ENCODE measurements around the gene OPA3. TPM values are rescaled to one million over a fixed set of nuclear protein-coding genes. Genes with fewer than 3 reads are reported as not detected.

Gene OPA3
- polyA plus RNA-seq, 3 donors = 4.4 to 6.9 (median 5.6) TPM

- Histone ChIP-seq H3K9ac (ENCODE audit: insufficient read depth, low read length, poor library complexity, severe bottlenecking) (no peak overlapping the region), H3K27me3 (ENCODE audit: control insufficient read depth in 2 of 2, insufficient read depth in 2 of 2, low read length in 2 of 2) (peaks cover 38 to 74% of the 10 kb centered on the region in 2 donors), H3K4me1 (ENCODE audit: control insufficient read depth in 1 of 2, insufficient read depth in 2 of 2, low read length in 2 of 2) (peaks cover 29 to 43% of the 10 kb centered on the region in 2 donors), H3K4me3 (replicated peaks in 1 of 3; ENCODE audit: low read depth in 2 of 3, low read length in 3 of 3) (peak overlapping the region in 1 of 3 experiments; percentile 43), H3K9me3 (replicated peaks in 1 of 2; ENCODE audit: control insufficient read depth in 1 of 2, insufficient read depth in 1 of 2, low read length in 2 of 2) (peaks cover 0 to 8% of the 10 kb centered on the region in 2 donors), H3K27ac (ENCODE audit: low read depth in 1 of 2, low read length in 2 of 2) (no peak overlapping the region), H4K20me1 (ENCODE audit: insufficient read depth, low read length) (no peaks in the 10 kb centered on the region), H3K79me2 (ENCODE audit: insufficient read depth, low read length) (no peaks in the 10 kb centered on the region), H3K4me2 (replicated peaks; ENCODE audit: extremely low read depth, low read length, poor library complexity, severe bottlenecking) (peak overlapping the region; percentile 50), H2AFZ (ENCODE audit: insufficient read depth, low read depth, low read length, poor library complexity, severe bottlenecking) (no peak overlapping the region), H3K36me3 (replicated peaks in 1 of 2; ENCODE audit: control insufficient read depth in 1 of 2, insufficient read depth in 2 of 2, low read length in 2 of 2) (no peaks in the 10 kb centered on the region)
- H3K4me3 Mint-ChIP-seq = peak overlapping the region in 1 of 2 donors; percentile 82
- peaks cover 86 to 88% (median 87%) of the 10 kb centered on the region in 3 donors for H3K27me3 Mint-ChIP-seq (ENCODE audit: low read depth in 3 of 3)
- TF ChIP-seq CTCF (IDR thresholded peaks at IDR 0.05) = no peak
- H3K36me3 Mint-ChIP-seq = peaks cover 0 to 16% of the 10 kb centered on the region in 2 donors
- 6% methylated on average over 12 of the region's 13 CpGs for WGBS (ENCODE audit: insufficient coverage)
- DNase-seq = no peak
- intact Hi-C loops (cut with micrococcal nuclease) = loop anchor here in 1 of 2 donors (5.0 kb wide), 1 partner anchor 38 kb away; the partner anchor contains the start of gene EML2
- peaks cover 0 to 26% (median 9%) of the 10 kb centered on the region in 7 donors for H3K9me3 Mint-ChIP-seq
- H3K4me1 Mint-ChIP-seq = peaks cover 42% of the 10 kb centered on the region
- no peak overlapping the region for H3K27ac Mint-ChIP-seq
Measured at GRCh38 chr19:45599286-45599685, 14.7 kb upstream of the OPA3 start.

GRCh38 chr19:45598267-45599001 is 13.8 kb upstream of the OPA3 start:
- H3K9me3 Mint-ChIP-seq = peaks cover 0 to 26% (median 9%) of the 10 kb centered on the region in 7 donors
- peaks cover 38 to 68% of the 10 kb centered on the region in 2 donors for H3K27me3 ChIP-seq (ENCODE audit: control insufficient read depth in 2 of 2, insufficient read depth in 2 of 2, low read length in 2 of 2)
- H3K36me3 ChIP-seq (replicated peaks in 1 of 2; ENCODE audit: control insufficient read depth in 1 of 2, insufficient read depth in 2 of 2, low read length in 2 of 2) = no peaks in the 10 kb centered on the region
- intact Hi-C loops (cut with micrococcal nuclease) = loop anchor here in 1 of 2 donors (5.0 kb wide), 1 partner anchor 39 kb away; the partner anchor contains the start of gene EML2
- WGBS (ENCODE audit: insufficient coverage) = 0% methylated on average over 15 of the region's 22 CpGs
- H3K4me3 Mint-ChIP-seq = peak overlapping the region in 1 of 2 donors; percentile 82
- peaks cover 79 to 82% (median 81%) of the 10 kb centered on the region in 3 donors for H3K27me3 Mint-ChIP-seq (ENCODE audit: low read depth in 3 of 3)
- peak in 2 of 3 donors; percentile 55 to 77 for DNase-seq
- TF ChIP-seq CTCF (IDR thresholded peaks at IDR 0.05) = no peak
- H3K79me2 ChIP-seq (ENCODE audit: insufficient read depth, low read length) = no peaks in the 10 kb centered on the region
- H3K4me3 ChIP-seq (replicated peaks in 1 of 3; ENCODE audit: low read depth in 2 of 3, low read length in 3 of 3) = peak overlapping the region in 1 of 3 experiments; percentile 43
- peak overlapping the region; percentile 50 for H3K4me2 ChIP-seq (replicated peaks; ENCODE audit: extremely low read depth, low read length, poor library complexity, severe bottlenecking)
- no peaks in the 10 kb centered on the region for H4K20me1 ChIP-seq (ENCODE audit: insufficient read depth, low read length)
- peak overlapping the region in 2 of 7 donors; percentile 69 to 77 for H3K27ac Mint-ChIP-seq
- no peak overlapping the region for H3K27ac ChIP-seq (ENCODE audit: low read depth in 1 of 2, low read length in 2 of 2)
- peaks cover 42% of the 10 kb centered on the region for H3K4me1 Mint-ChIP-seq
- no peak overlapping the region for H3K9ac ChIP-seq (ENCODE audit: insufficient read depth, low read length, poor library complexity, severe bottlenecking)
- no peak overlapping the region for H2AFZ ChIP-seq (ENCODE audit: insufficient read depth, low read depth, low read length, poor library complexity, severe bottlenecking)
- H3K9me3 ChIP-seq (replicated peaks in 1 of 2; ENCODE audit: control insufficient read depth in 1 of 2, insufficient read depth in 1 of 2, low read length in 2 of 2) = peaks cover 0 to 8% of the 10 kb centered on the region in 2 donors
- peaks cover 0 to 16% of the 10 kb centered on the region in 2 donors for H3K36me3 Mint-ChIP-seq
- peaks cover 29 to 43% of the 10 kb centered on the region in 2 donors for H3K4me1 ChIP-seq (ENCODE audit: control insufficient read depth in 1 of 2, insufficient read depth in 2 of 2, low read length in 2 of 2)

All from CD14-positive monocyte (primary cell).